ENCODE data around the gene ZNRF1. TPM values are rescaled to one million over a fixed set of nuclear protein-coding genes. Genes with fewer than 3 reads are reported as not detected.

The ZNRF1 gene
- total RNA-seq, 1 donor from 2014 or later = 31.3 TPM

- TF ChIP-seq, protein P1, sequence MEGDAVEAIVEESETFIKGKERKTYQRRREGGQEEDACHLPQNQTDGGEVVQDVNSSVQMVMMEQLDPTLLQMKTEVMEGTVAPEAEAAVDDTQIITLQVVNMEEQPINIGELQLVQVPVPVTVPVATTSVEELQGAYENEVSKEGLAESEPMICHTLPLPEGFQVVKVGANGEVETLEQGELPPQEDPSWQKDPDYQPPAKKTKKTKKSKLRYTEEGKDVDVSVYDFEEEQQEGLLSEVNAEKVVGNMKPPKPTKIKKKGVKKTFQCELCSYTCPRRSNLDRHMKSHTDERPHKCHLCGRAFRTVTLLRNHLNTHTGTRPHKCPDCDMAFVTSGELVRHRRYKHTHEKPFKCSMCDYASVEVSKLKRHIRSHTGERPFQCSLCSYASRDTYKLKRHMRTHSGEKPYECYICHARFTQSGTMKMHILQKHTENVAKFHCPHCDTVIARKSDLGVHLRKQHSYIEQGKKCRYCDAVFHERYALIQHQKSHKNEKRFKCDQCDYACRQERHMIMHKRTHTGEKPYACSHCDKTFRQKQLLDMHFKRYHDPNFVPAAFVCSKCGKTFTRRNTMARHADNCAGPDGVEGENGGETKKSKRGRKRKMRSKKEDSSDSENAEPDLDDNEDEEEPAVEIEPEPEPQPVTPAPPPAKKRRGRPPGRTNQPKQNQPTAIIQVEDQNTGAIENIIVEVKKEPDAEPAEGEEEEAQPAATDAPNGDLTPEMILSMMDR (IDR thresholded peaks at IDR 0.05; ENCODE audit: insufficient read depth, low read length, poor library complexity, severe bottlenecking) = no peak
These were observed 20.8 kb downstream of the ZNRF1 start for GRCh38 chr16:75019586-75019985.

GRCh38 chr16:75021410-75021809, 22.6 kb downstream of the ZNRF1 start:
- H3K36me3 ChIP-seq (ENCODE audit: control insufficient read depth, insufficient read depth, low read length) = no peaks in the 10 kb centered on the region
- H3K4me3 ChIP-seq (ENCODE audit: low read depth, low read length) = no peak overlapping the region
- TF ChIP-seq, protein P1 (IDR thresholded peaks at IDR 0.05; ENCODE audit: insufficient read depth, low read length, poor library complexity, severe bottlenecking) = no peak
- H3K27me3 ChIP-seq (ENCODE audit: control insufficient read depth, insufficient read depth, low read length) = no peaks in the 10 kb centered on the region
- no peak for DNase-seq (ENCODE audit: low read depth)

More at GRCh38 chr16:75019586-75019985, 20.8 kb downstream of the ZNRF1 start:
- Histone ChIP-seq H3K36me3 (ENCODE audit: control insufficient read depth, insufficient read depth, low read length) (no peaks in the 10 kb centered on the region), H3K27me3 (ENCODE audit: control insufficient read depth, insufficient read depth, low read length) (no peaks in the 10 kb centered on the region), H3K4me3 (ENCODE audit: low read depth, low read length) (no peak overlapping the region)
- no peak for DNase-seq (ENCODE audit: low read depth)

DNA sequence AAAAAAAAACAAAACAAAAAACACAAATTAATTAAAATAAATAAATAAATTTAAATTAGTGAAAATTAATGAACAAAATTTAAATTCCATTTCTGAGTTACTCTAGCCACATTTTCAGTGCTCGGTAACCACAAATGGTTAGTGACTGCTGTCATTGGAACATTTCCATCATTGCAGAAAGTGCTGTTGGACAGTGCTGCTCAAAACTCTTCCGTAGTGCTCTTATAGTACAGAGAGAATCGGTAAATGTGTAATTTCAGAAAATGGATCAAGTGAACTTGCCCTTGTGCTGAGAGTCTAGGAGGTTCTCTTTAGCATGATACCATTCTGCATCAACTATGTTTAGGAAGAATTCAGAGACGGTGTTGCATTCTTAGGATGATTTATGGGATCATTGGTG, 23.7 kb downstream of the ZNRF1 start:
- DNase-seq (ENCODE audit: low read depth) = no peak
- no peaks in the 10 kb centered on the region for H3K36me3 ChIP-seq (ENCODE audit: control insufficient read depth, insufficient read depth, low read length)
- TF ChIP-seq, protein P1 (IDR thresholded peaks at IDR 0.05; ENCODE audit: insufficient read depth, low read length, poor library complexity, severe bottlenecking) = no peak
- no peak overlapping the region for H3K4me3 ChIP-seq (ENCODE audit: low read depth, low read length)
- no peaks in the 10 kb centered on the region for H3K27me3 ChIP-seq (ENCODE audit: control insufficient read depth, insufficient read depth, low read length)

- DNase-seq (ENCODE audit: low read depth) = no peak
- no peaks in the 10 kb centered on the region for H3K27me3 ChIP-seq (ENCODE audit: control insufficient read depth, insufficient read depth, low read length)
- H3K36me3 ChIP-seq (ENCODE audit: control insufficient read depth, insufficient read depth, low read length) = no peaks in the 10 kb centered on the region
- no peak overlapping the region for H3K4me3 ChIP-seq (ENCODE audit: low read depth, low read length)
- TF ChIP-seq, protein P1 (IDR thresholded peaks at IDR 0.05; ENCODE audit: insufficient read depth, low read length, poor library complexity, severe bottlenecking) = no peak
These were observed 24.2 kb downstream of the ZNRF1 start for GRCh38 chr16:75023009-75023408.

DNA sequence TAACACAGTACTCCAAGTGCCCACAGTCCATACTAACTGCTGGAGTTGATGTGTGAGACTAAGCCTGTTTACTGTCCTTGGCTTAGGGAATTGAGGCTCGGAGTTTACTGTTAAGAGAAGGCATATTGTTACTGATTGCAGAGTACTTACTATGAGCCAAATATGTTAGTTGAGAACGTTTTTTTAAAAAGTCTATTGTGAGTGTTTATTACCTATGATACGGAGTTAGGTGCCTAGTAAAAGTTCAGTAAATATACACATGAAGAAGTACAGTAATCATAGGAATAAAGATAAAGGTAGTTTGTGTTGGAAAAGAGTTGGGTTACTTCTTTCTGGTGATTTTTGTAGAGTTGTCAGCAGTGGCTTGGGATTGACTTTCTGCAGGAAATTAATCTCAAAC, 25.4 kb downstream of the ZNRF1 start:
- no peak for DNase-seq (ENCODE audit: low read depth)
- no peaks in the 10 kb centered on the region for H3K36me3 ChIP-seq (ENCODE audit: control insufficient read depth, insufficient read depth, low read length)
- TF ChIP-seq, protein P1 (IDR thresholded peaks at IDR 0.05; ENCODE audit: insufficient read depth, low read length, poor library complexity, severe bottlenecking) = no peak
- H3K27me3 ChIP-seq (ENCODE audit: control insufficient read depth, insufficient read depth, low read length) = no peaks in the 10 kb centered on the region
- H3K4me3 ChIP-seq (ENCODE audit: low read depth, low read length) = no peak overlapping the region

- TF ChIP-seq, protein P1 (IDR thresholded peaks at IDR 0.05; ENCODE audit: insufficient read depth, low read length, poor library complexity, severe bottlenecking) = no peak
- H3K36me3 ChIP-seq (ENCODE audit: control insufficient read depth, insufficient read depth, low read length) = no peaks in the 10 kb centered on the region
- no peak overlapping the region for H3K4me3 ChIP-seq (ENCODE audit: low read depth, low read length)
- no peaks in the 10 kb centered on the region for H3K27me3 ChIP-seq (ENCODE audit: control insufficient read depth, insufficient read depth, low read length)
- no peak for DNase-seq (ENCODE audit: low read depth)
These were observed 25.8 kb downstream of the ZNRF1 start for GRCh38 chr16:75024594-75024993.

All from kidney epithelial cell (primary cell).